Heart right ventricle (tissue), 16 donors: ENCODE results near the gene INHBC. TPM values are rescaled to one million over a fixed set of nuclear protein-coding genes. Genes with fewer than 3 reads are reported as not detected.
A peak's percentile ranks its signal among the peaks of the same experiment; 100 is the strongest.

ENCODE experiments used
- ATAC-seq, 8 donors: fragments of 200-7000 bp; cut with Tn5 transposase; one replicate each; pipeline ENCODE4 v1.9.1; 2020; ENCODE audit warnings: mild to moderate bottlenecking in 8 of 8, moderate library complexity in 8 of 8, moderate number of reproducible peaks in 1 of 8
- DNase-seq, 2 donors: peaks; one replicate each; pipeline ENCODE4 v3.0.0-alpha.2; 2020
- H3K27ac ChIP-seq, 10 donors: fragments of 200-600 bp; sonication (generic) in 2 of 10; one replicate each; pipeline versions ENCODE4 v1.5.0 to v1.8.0; 2020 to 2022; ENCODE audit warnings: mild to moderate bottlenecking in 3 of 10
- H3K27me3 ChIP-seq, 7 donors: fragments of 200-600 bp; one replicate each; pipeline ENCODE4 v1.8.0; 2021 to 2022; ENCODE audit warnings: mild to moderate bottlenecking in 2 of 7
- H3K36me3 ChIP-seq, 9 donors: fragments of 200-600 bp; sonication (generic) in 1 of 9; one replicate each; pipeline versions ENCODE4 v1.5.0 to v1.8.0; 2020 to 2022; ENCODE audit warnings: mild to moderate bottlenecking in 2 of 9
- H3K4me1 ChIP-seq, 9 donors: fragments of 200-600 bp; sonication (generic) in 1 of 9; one replicate each; pipeline versions ENCODE4 v1.5.0 to v1.8.0; 2020 to 2022; ENCODE audit warnings: mild to moderate bottlenecking in 4 of 9
- H3K4me3 ChIP-seq, 10 donors: fragments of 200-600 bp; sonication (generic) in 2 of 10; one replicate each; pipeline versions ENCODE4 v1.5.0 to v1.8.0; 2020 to 2022; ENCODE audit warnings: mild to moderate bottlenecking in 7 of 10, moderate library complexity in 2 of 10
- H3K9me3 ChIP-seq, 11 donors: fragments of 200-600 bp in 10 of 11; sonication (generic) in 2 of 11; one replicate each; pipeline versions ENCODE4 v1.5.0 to v1.8.0; 2013 to 2022; ENCODE audit warnings: mild to moderate bottlenecking in 2 of 11, control low read depth in 1 of 11, moderate library complexity in 1 of 11
- CTCF ChIP-seq, 9 donors: fragments of 200-600 bp; sonication (generic) in 2 of 9; IDR thresholded peaks; one replicate each; pipeline versions ENCODE4 v1.5.0 to v1.8.0; 2021 to 2022; ENCODE audit warnings: antibody characterized with exemption in 9 of 9, mild to moderate bottlenecking in 5 of 9, moderate library complexity in 1 of 9
- WGBS, 2 donors: extraction: QIAGEN DNeasy Blood & Tissue Kit; methylation state at CpG; one replicate each; pipeline ENCODE4 v1.1.7; 2013; ENCODE audit warnings: inconsistent platforms in 1 of 2; 5-methylcytosine and 5-hydroxymethylcytosine counted together
- intact Hi-C, 10 donors: fragments of 100-400 bp; cut with DNase I; formaldehyde crosslinking; loops; one replicate each; pipeline versions ENCODE4 v1.11.1 to v1.14.2; 2022
- polyA plus RNA-seq, 2 donors: library from polyadenylated mRNA; stranded (reverse); fragments of 200-250 nt; gene quantifications; one replicate each; pipeline ENCODE4 v1.2.3, GENCODE V29; 2013
- total RNA-seq, 10 donors: library from RNA; stranded (reverse); fragmentation: NEBNext Ultra II Directional in 3 of 10; extraction: Animal tissue kit (Norgen Biotek cat#: 25700) in 3 of 10; gene quantifications; one replicate each; pipeline versions ENCODE4 v1.2.1 to v1.2.4, GENCODE V29; 2021 to 2023
- donor health status: Arrhythmogenic right ventricular cardiomyopathy.
- donor health status: ischemic (EF 13 %, LVEDD 7.1; RV severe dilation, severe dysfunction).
- donor health status: healthy with polysubstance abuse.
- donor health status: DM: no; HTN: yes; CAD: no.
- donor health status: DM: no; HTN: no; CAD: no.
- donor health status: ischemic (EF 25% LVEDD 6.9; RV normal size, moderate dysfunction).
- donor health status: ischemic (EF 25% LVEDD 5.7; RV mildly dilated, moderate dysfunction).
- donor health status: healthy.
- donor health status: DM: yes; HTN: yes; CAD: no.
- donor health status: Ischemic cardiomyopathy.
- donor health status: ischemic (EF 35%, LVEDD 5.7; RV mildly dilated, moderate dysfunction).
- donor health status: nonischemic (EF 11% LVEDD 7.7; RV severe dilation, severe dysfunction).
- donor health status: DM: yes; HTN: yes; CAD: no.
- donor health status: PGD.
- donor health status: ischemic (EF 29% LVEDD 5.4; RV normal size, mild dysfunction).
- donor health status: nonischemic (EF 23%, LVEDD 6.1; RV moderate dilation, normal function).

Gene INHBC
- total and polyA plus RNA-seq, 12 donors, result 0.03 to 0.13 TPM; not detected in 10

- H3K4me3 ChIP-seq, result peak within 1 kb of the TSS; percentile 52 to 91 (median 70)
- ATAC-seq, result peak in 4 of 8 donors; percentile 28 to 47 (median 41)
Observed at GRCh38 chr12:57459750-57460467, 25.3 kb downstream of the INHBC start, which contains the start of gene GLI1. Gene GLI1, plus strand, starts transcription at chr12:57459785. Its CDS starts 3,907 bp downstream, at chr12:57463692.

GRCh38 chr12:57460468-57460784 is 25.8 kb downstream of the INHBC start:
- Histone ChIP-seq H3K27me3 (peaks cover 0 to 20% (median 0%) of the 10 kb centered on the region in 7 donors), H3K36me3 (no peaks in the 10 kb centered on the region), H3K4me3 (peak overlapping the region in 9 of 10 donors; percentile 52 to 91 (median 70)), H3K4me1 (peaks cover 5 to 41% (median 30%) of the 10 kb centered on the region in 9 donors), H3K9me3 (no peaks in the 10 kb centered on the region), H3K27ac (peak overlapping the region in 4 of 10 donors; percentile 52 to 84 (median 75))
- TF ChIP-seq CTCF (IDR thresholded peaks at IDR 0.05), result no peak
- DNase-seq (no peak), ATAC-seq (no peak)
- WGBS, 2 donors, result 5 to 6% methylated on average over 6 of the region's 6 CpGs
- intact Hi-C loops, result loop anchor here in 3 of 10 donors (5.0 to 10.0 kb wide), 3 partner anchors 162 to 246 kb away; partner anchors contain the start of gene NXPH4 (in 1 of the 3)

More at GRCh38 chr12:57459750-57460467, 25.3 kb downstream of the INHBC start, which contains the start of gene GLI1:
- peak within 1 kb of the TSS in 9 of 10 donors; percentile 52 to 91 (median 84) for H3K27ac ChIP-seq
- no peak for DNase-seq
- H3K9me3 ChIP-seq, result no peaks in the 10 kb centered on the region
- 1% methylated on average over 29 to 36 of the region's 36 CpGs for WGBS, 2 donors
- peaks cover 5 to 41% (median 30%) of the 10 kb centered on the region in 9 donors for H3K4me1 ChIP-seq
- intact Hi-C loops, result loop anchor here in 7 of 10 donors (5.0 to 10.0 kb wide), 5 partner anchors 162 to 245 kb away; partner anchors contain the start of genes B4GALNT1 (in 2 of the 7) and NXPH4 (in 1 of the 7)
- no peak for TF ChIP-seq CTCF (IDR thresholded peaks at IDR 0.05)
- H3K27me3 ChIP-seq, result peaks cover 0 to 20% (median 0%) of the 10 kb centered on the region in 7 donors
- H3K36me3 ChIP-seq, result no peaks in the 10 kb centered on the region

- Histone ChIP-seq H3K4me1 (peaks cover 5 to 41% (median 28%) of the 10 kb centered on the region in 9 donors), H3K27ac (peak overlapping the region in 4 of 10 donors; percentile 27 to 76 (median 63)), H3K27me3 (peaks cover 0 to 20% (median 0%) of the 10 kb centered on the region in 7 donors), H3K9me3 (no peaks in the 10 kb centered on the region), H3K36me3 (no peaks in the 10 kb centered on the region), H3K4me3 (peak overlapping the region; percentile 33 to 91 (median 70))
- ATAC-seq (no peak), DNase-seq (no peak)
- no peak for TF ChIP-seq CTCF (IDR thresholded peaks at IDR 0.05)
- 1 to 3% methylated on average over 19 of the region's 19 CpGs for WGBS, 2 donors
- intact Hi-C loops, result loop anchor here in 3 of 10 donors (5.0 to 10.0 kb wide), 3 partner anchors 161 to 246 kb away; partner anchors contain the start of gene NXPH4 (in 1 of the 3)
Observed at GRCh38 chr12:57460841-57461275, 26.3 kb downstream of the INHBC start.

- H3K4me1 ChIP-seq, result peaks cover 5 to 41% (median 28%) of the 10 kb centered on the region in 9 donors
- H3K9me3 ChIP-seq, result no peaks in the 10 kb centered on the region
- no peaks in the 10 kb centered on the region for H3K36me3 ChIP-seq
- H3K4me3 ChIP-seq, result peak overlapping the region; percentile 33 to 91 (median 70)
- peak; percentile 32 to 73 (median 52) for ATAC-seq
- intact Hi-C loops, result loop anchor here in 3 of 10 donors (5.0 to 10.0 kb wide), 3 partner anchors 161 to 247 kb away; partner anchors contain the start of gene NXPH4 (in 1 of the 3)
- H3K27me3 ChIP-seq, result peaks cover 0 to 20% (median 0%) of the 10 kb centered on the region in 7 donors
- DNase-seq, result peak; percentile 67 to 71
- peak overlapping the region in 7 of 10 donors; percentile 49 to 76 (median 71) for H3K27ac ChIP-seq
- no peak for TF ChIP-seq CTCF (IDR thresholded peaks at IDR 0.05)
- WGBS, 2 donors, result 0 to 1% methylated on average over 31 to 32 of the region's 32 CpGs
Observed at GRCh38 chr12:57461276-57461916, 26.8 kb downstream of the INHBC start.
